ENCODE measurements around the gene JARID2.
A peak's percentile ranks its signal among the peaks of the same experiment; 100 is the strongest.

The JARID2 gene

GRCh38 chr6:15389765-15390723, 144.2 kb downstream of the JARID2 start:
- H3K9me3 ChIP-seq (ENCODE audit: low read length): no peaks in the 10 kb centered on the region
- no peak overlapping the region for H3K9ac ChIP-seq (ENCODE audit: low read length)
- peaks cover 33% of the 10 kb centered on the region for H3K4me1 ChIP-seq (ENCODE audit: insufficient read depth, low read length)
- no peaks in the 10 kb centered on the region for H3K27me3 ChIP-seq (ENCODE audit: control insufficient read depth in 1 of 2, insufficient read depth in 2 of 2, low read length in 2 of 2)
- no peaks in the 10 kb centered on the region for H3K36me3 ChIP-seq (ENCODE audit: insufficient read depth, low read length)
- H3K4me3 ChIP-seq (ENCODE audit: low read depth in 1 of 2, low read length in 2 of 2): peak overlapping the region in 1 of 2 donors; percentile 7
- no peak overlapping the region for H3K27ac ChIP-seq (ENCODE audit: low read depth, low read length)

GRCh38 chr6:15391500-15391899, 145.6 kb downstream of the JARID2 start:
- Histone ChIP-seq H3K9me3 (ENCODE audit: low read length) (no peaks in the 10 kb centered on the region), H3K27ac (ENCODE audit: low read depth, low read length) (no peak overlapping the region), H3K36me3 (ENCODE audit: insufficient read depth, low read length) (no peaks in the 10 kb centered on the region), H3K4me3 (ENCODE audit: low read depth in 1 of 2, low read length in 2 of 2) (no peak overlapping the region), H3K27me3 (ENCODE audit: control insufficient read depth in 1 of 2, insufficient read depth in 2 of 2, low read length in 2 of 2) (no peaks in the 10 kb centered on the region), H3K4me1 (ENCODE audit: insufficient read depth, low read length) (peaks cover 33% of the 10 kb centered on the region), H3K9ac (ENCODE audit: low read length) (peak overlapping the region; percentile 11)

GRCh38 chr6:15392182-15392581, 146.3 kb downstream of the JARID2 start:
- Histone ChIP-seq H3K9me3 (ENCODE audit: low read length) (no peaks in the 10 kb centered on the region), H3K9ac (ENCODE audit: low read length) (no peak overlapping the region), H3K4me3 (ENCODE audit: low read depth in 1 of 2, low read length in 2 of 2) (no peak overlapping the region), H3K27me3 (ENCODE audit: control insufficient read depth in 1 of 2, insufficient read depth in 2 of 2, low read length in 2 of 2) (no peaks in the 10 kb centered on the region), H3K4me1 (ENCODE audit: insufficient read depth, low read length) (peaks cover 33% of the 10 kb centered on the region), H3K36me3 (ENCODE audit: insufficient read depth, low read length) (no peaks in the 10 kb centered on the region), H3K27ac (ENCODE audit: low read depth, low read length) (no peak overlapping the region)

GRCh38 chr6:15393605-15394004, 147.7 kb downstream of the JARID2 start:
- H3K9me3 ChIP-seq (ENCODE audit: low read length): no peaks in the 10 kb centered on the region
- no peak overlapping the region for H3K4me3 ChIP-seq (ENCODE audit: low read depth in 1 of 2, low read length in 2 of 2)
- H3K36me3 ChIP-seq (ENCODE audit: insufficient read depth, low read length): no peaks in the 10 kb centered on the region
- peaks cover 32% of the 10 kb centered on the region for H3K4me1 ChIP-seq (ENCODE audit: insufficient read depth, low read length)
- no peaks in the 10 kb centered on the region for H3K27me3 ChIP-seq (ENCODE audit: control insufficient read depth in 1 of 2, insufficient read depth in 2 of 2, low read length in 2 of 2)
- H3K9ac ChIP-seq (ENCODE audit: low read length): no peak overlapping the region
- H3K27ac ChIP-seq (ENCODE audit: low read depth, low read length): no peak overlapping the region

GRCh38 chr6:15395087-15395486, 149.2 kb downstream of the JARID2 start:
- H3K4me1 ChIP-seq (ENCODE audit: insufficient read depth, low read length): peaks cover 17% of the 10 kb centered on the region
- H3K27me3 ChIP-seq (ENCODE audit: control insufficient read depth in 1 of 2, insufficient read depth in 2 of 2, low read length in 2 of 2): no peaks in the 10 kb centered on the region
- no peak overlapping the region for H3K9ac ChIP-seq (ENCODE audit: low read length)
- no peaks in the 10 kb centered on the region for H3K9me3 ChIP-seq (ENCODE audit: low read length)
- no peak overlapping the region for H3K27ac ChIP-seq (ENCODE audit: low read depth, low read length)
- H3K4me3 ChIP-seq (ENCODE audit: low read depth in 1 of 2, low read length in 2 of 2): no peak overlapping the region
- no peaks in the 10 kb centered on the region for H3K36me3 ChIP-seq (ENCODE audit: insufficient read depth, low read length)

- Histone ChIP-seq H3K9me3 (ENCODE audit: low read length) (no peaks in the 10 kb centered on the region), H3K27me3 (ENCODE audit: control insufficient read depth in 1 of 2, insufficient read depth in 2 of 2, low read length in 2 of 2) (no peaks in the 10 kb centered on the region), H3K9ac (ENCODE audit: low read length) (no peak overlapping the region), H3K4me3 (ENCODE audit: low read depth in 1 of 2, low read length in 2 of 2) (no peak overlapping the region), H3K4me1 (ENCODE audit: insufficient read depth, low read length) (peaks cover 12% of the 10 kb centered on the region), H3K36me3 (ENCODE audit: insufficient read depth, low read length) (no peaks in the 10 kb centered on the region), H3K27ac (ENCODE audit: low read depth, low read length) (no peak overlapping the region)
Measured at GRCh38 chr6:15396808-15397207, 150.9 kb downstream of the JARID2 start.

GRCh38 chr6:15398633-15399275, 152.9 kb downstream of the JARID2 start:
- H3K4me1 ChIP-seq (ENCODE audit: insufficient read depth, low read length): peaks cover 12% of the 10 kb centered on the region
- H3K9ac ChIP-seq (ENCODE audit: low read length): no peak overlapping the region
- H3K27ac ChIP-seq (ENCODE audit: low read depth, low read length): no peak overlapping the region
- no peaks in the 10 kb centered on the region for H3K9me3 ChIP-seq (ENCODE audit: low read length)
- H3K36me3 ChIP-seq (ENCODE audit: insufficient read depth, low read length): no peaks in the 10 kb centered on the region
- H3K4me3 ChIP-seq (ENCODE audit: low read depth in 1 of 2, low read length in 2 of 2): no peak overlapping the region
- H3K27me3 ChIP-seq (ENCODE audit: control insufficient read depth in 1 of 2, insufficient read depth in 2 of 2, low read length in 2 of 2): no peaks in the 10 kb centered on the region

GRCh38 chr6:15399641-15400470, 154.0 kb downstream of the JARID2 start:
- Histone ChIP-seq H3K9ac (ENCODE audit: low read length) (no peak overlapping the region), H3K36me3 (ENCODE audit: insufficient read depth, low read length) (no peaks in the 10 kb centered on the region), H3K27me3 (ENCODE audit: control insufficient read depth in 1 of 2, insufficient read depth in 2 of 2, low read length in 2 of 2) (no peaks in the 10 kb centered on the region), H3K4me3 (ENCODE audit: low read depth in 1 of 2, low read length in 2 of 2) (peak overlapping the region in 1 of 2 donors; percentile 51), H3K27ac (ENCODE audit: low read depth, low read length) (peak overlapping the region; percentile 61), H3K9me3 (ENCODE audit: low read length) (no peaks in the 10 kb centered on the region), H3K4me1 (ENCODE audit: insufficient read depth, low read length) (peaks cover 20% of the 10 kb centered on the region)

GRCh38 chr6:15400572-15401004, 154.7 kb downstream of the JARID2 start:
- Histone ChIP-seq H3K27me3 (ENCODE audit: control insufficient read depth in 1 of 2, insufficient read depth in 2 of 2, low read length in 2 of 2) (no peaks in the 10 kb centered on the region), H3K4me1 (ENCODE audit: insufficient read depth, low read length) (peaks cover 20% of the 10 kb centered on the region), H3K4me3 (ENCODE audit: low read depth in 1 of 2, low read length in 2 of 2) (peak overlapping the region; percentile 21 to 51), H3K36me3 (ENCODE audit: insufficient read depth, low read length) (no peaks in the 10 kb centered on the region), H3K9me3 (ENCODE audit: low read length) (no peaks in the 10 kb centered on the region), H3K9ac (ENCODE audit: low read length) (no peak overlapping the region), H3K27ac (ENCODE audit: low read depth, low read length) (peak overlapping the region; percentile 61)

GRCh38 chr6:15401120-15401519, 155.3 kb downstream of the JARID2 start:
- Histone ChIP-seq H3K27ac (ENCODE audit: low read depth, low read length) (peak overlapping the region; percentile 61), H3K27me3 (ENCODE audit: control insufficient read depth in 1 of 2, insufficient read depth in 2 of 2, low read length in 2 of 2) (no peaks in the 10 kb centered on the region), H3K36me3 (ENCODE audit: insufficient read depth, low read length) (no peaks in the 10 kb centered on the region), H3K4me1 (ENCODE audit: insufficient read depth, low read length) (peaks cover 20% of the 10 kb centered on the region), H3K4me3 (ENCODE audit: low read depth in 1 of 2, low read length in 2 of 2) (no peak overlapping the region), H3K9me3 (ENCODE audit: low read length) (no peaks in the 10 kb centered on the region), H3K9ac (ENCODE audit: low read length) (no peak overlapping the region)

- H3K4me1 ChIP-seq (ENCODE audit: insufficient read depth, low read length): peaks cover 20% of the 10 kb centered on the region
- H3K9me3 ChIP-seq (ENCODE audit: low read length): no peaks in the 10 kb centered on the region
- H3K27ac ChIP-seq (ENCODE audit: low read depth, low read length): no peak overlapping the region
- no peak overlapping the region for H3K9ac ChIP-seq (ENCODE audit: low read length)
- H3K36me3 ChIP-seq (ENCODE audit: insufficient read depth, low read length): no peaks in the 10 kb centered on the region
- H3K27me3 ChIP-seq (ENCODE audit: control insufficient read depth in 1 of 2, insufficient read depth in 2 of 2, low read length in 2 of 2): no peaks in the 10 kb centered on the region
- no peak overlapping the region for H3K4me3 ChIP-seq (ENCODE audit: low read depth in 1 of 2, low read length in 2 of 2)
Measured at GRCh38 chr6:15401769-15402250, 155.9 kb downstream of the JARID2 start.
